ENCODE data around the gene EXOC3L1. TPM values are rescaled to one million over a fixed set of nuclear protein-coding genes. Genes with fewer than 3 reads are reported as not detected.

EXOC3L1 gene
- total and polyA plus RNA-seq, 4 donors = 9.7 to 16.5 (median 12.0) TPM

GRCh38 chr16:67187175-67187890, 2.6 kb downstream of the EXOC3L1 start:
- Histone ChIP-seq H3K4me1 (ENCODE audit: control insufficient read depth in 5 of 5, insufficient read depth in 5 of 5, low read length in 5 of 5) (peaks cover 2 to 38% (median 17%) of the 10 kb centered on the region in 5 donors), H3K27ac (ENCODE audit: low read depth in 1 of 2, low read length in 1 of 2) (no peak overlapping the region), H3K36me3 (ENCODE audit: control insufficient read depth in 4 of 4, insufficient read depth in 4 of 4, low read length in 4 of 4) (no peaks in the 10 kb centered on the region), H3K4me3 (no peak overlapping the region), H3K27me3 (ENCODE audit: control insufficient read depth in 3 of 3, insufficient read depth in 3 of 3, low read length in 2 of 3) (no peaks in the 10 kb centered on the region), H3K9me3 (ENCODE audit: control insufficient read depth in 4 of 4, insufficient read depth in 3 of 4, low read length in 3 of 4) (no peaks in the 10 kb centered on the region), H3K9ac (ENCODE audit: insufficient read depth in 1 of 2, low read length in 2 of 2) (no peak overlapping the region)
- ATAC-seq (ENCODE audit: insufficient read depth, low FRiP score) (no peak), DNase-seq (no peak)
- 86 to 91% methylated on average over 25 to 26 of the region's 26 CpGs for WGBS, 2 donors
- TF ChIP-seq, protein P1, sequence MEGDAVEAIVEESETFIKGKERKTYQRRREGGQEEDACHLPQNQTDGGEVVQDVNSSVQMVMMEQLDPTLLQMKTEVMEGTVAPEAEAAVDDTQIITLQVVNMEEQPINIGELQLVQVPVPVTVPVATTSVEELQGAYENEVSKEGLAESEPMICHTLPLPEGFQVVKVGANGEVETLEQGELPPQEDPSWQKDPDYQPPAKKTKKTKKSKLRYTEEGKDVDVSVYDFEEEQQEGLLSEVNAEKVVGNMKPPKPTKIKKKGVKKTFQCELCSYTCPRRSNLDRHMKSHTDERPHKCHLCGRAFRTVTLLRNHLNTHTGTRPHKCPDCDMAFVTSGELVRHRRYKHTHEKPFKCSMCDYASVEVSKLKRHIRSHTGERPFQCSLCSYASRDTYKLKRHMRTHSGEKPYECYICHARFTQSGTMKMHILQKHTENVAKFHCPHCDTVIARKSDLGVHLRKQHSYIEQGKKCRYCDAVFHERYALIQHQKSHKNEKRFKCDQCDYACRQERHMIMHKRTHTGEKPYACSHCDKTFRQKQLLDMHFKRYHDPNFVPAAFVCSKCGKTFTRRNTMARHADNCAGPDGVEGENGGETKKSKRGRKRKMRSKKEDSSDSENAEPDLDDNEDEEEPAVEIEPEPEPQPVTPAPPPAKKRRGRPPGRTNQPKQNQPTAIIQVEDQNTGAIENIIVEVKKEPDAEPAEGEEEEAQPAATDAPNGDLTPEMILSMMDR (IDR thresholded peaks at IDR 0.05; ENCODE audit: control extremely low read depth, extremely low read depth) = no peak

GRCh38 chr16:67186550-67186950, 3.4 kb downstream of the EXOC3L1 start:
- WGBS, 2 donors = 60 to 61% methylated on average over 5 of the region's 5 CpGs
- TF ChIP-seq, protein P1 (IDR thresholded peaks at IDR 0.05; ENCODE audit: control extremely low read depth, extremely low read depth) = no peak
- ATAC-seq (ENCODE audit: insufficient read depth, low FRiP score) (no peak), DNase-seq (no peak)
- Histone ChIP-seq H3K9me3 (ENCODE audit: control insufficient read depth in 4 of 4, insufficient read depth in 3 of 4, low read length in 3 of 4) (no peaks in the 10 kb centered on the region), H3K4me1 (ENCODE audit: control insufficient read depth in 5 of 5, insufficient read depth in 5 of 5, low read length in 5 of 5) (peaks cover 2 to 36% (median 17%) of the 10 kb centered on the region in 5 donors), H3K27ac (ENCODE audit: low read depth in 1 of 2, low read length in 1 of 2) (no peak overlapping the region), H3K9ac (ENCODE audit: insufficient read depth in 1 of 2, low read length in 2 of 2) (no peak overlapping the region), H3K27me3 (ENCODE audit: control insufficient read depth in 3 of 3, insufficient read depth in 3 of 3, low read length in 2 of 3) (no peaks in the 10 kb centered on the region), H3K4me3 (no peak overlapping the region), H3K36me3 (ENCODE audit: control insufficient read depth in 4 of 4, insufficient read depth in 4 of 4, low read length in 4 of 4) (no peaks in the 10 kb centered on the region)

- no peaks in the 10 kb centered on the region for H3K36me3 ChIP-seq (ENCODE audit: control insufficient read depth in 4 of 4, insufficient read depth in 4 of 4, low read length in 4 of 4)
- H3K27me3 ChIP-seq (ENCODE audit: control insufficient read depth in 3 of 3, insufficient read depth in 3 of 3, low read length in 2 of 3) = no peaks in the 10 kb centered on the region
- no peak overlapping the region for H3K9ac ChIP-seq (ENCODE audit: insufficient read depth in 1 of 2, low read length in 2 of 2)
- 11 to 12% methylated on average over 12 of the region's 12 CpGs for WGBS, 2 donors
- H3K9me3 ChIP-seq (ENCODE audit: control insufficient read depth in 4 of 4, insufficient read depth in 3 of 4, low read length in 3 of 4) = no peaks in the 10 kb centered on the region
- DNase-seq (no peak), ATAC-seq (ENCODE audit: insufficient read depth, low FRiP score) (no peak)
- H3K27ac ChIP-seq (ENCODE audit: low read depth in 1 of 2, low read length in 1 of 2) = no peak overlapping the region
- H3K4me1 ChIP-seq (ENCODE audit: control insufficient read depth in 5 of 5, insufficient read depth in 5 of 5, low read length in 5 of 5) = peaks cover 0 to 33% (median 16%) of the 10 kb centered on the region in 5 donors
- TF ChIP-seq, protein P1 (IDR thresholded peaks at IDR 0.05; ENCODE audit: control extremely low read depth, extremely low read depth) = no peak
- no peak overlapping the region for H3K4me3 ChIP-seq
These were observed 4.2 kb downstream of the EXOC3L1 start for GRCh38 chr16:67185651-67186134.

Data from lung (tissue), 12 donors.